HG03571 (cell line): Measurements from ENCODE around the gene ZNF793.

Source experiments
- ATAC-seq: cut with Tn5 transposase; IDR thresholded peaks from one replicate; pipeline ENCODE4 v1.9.1; 2021; ENCODE audit not compliant: unreplicated experiment

The ZNF793 gene

DNA sequence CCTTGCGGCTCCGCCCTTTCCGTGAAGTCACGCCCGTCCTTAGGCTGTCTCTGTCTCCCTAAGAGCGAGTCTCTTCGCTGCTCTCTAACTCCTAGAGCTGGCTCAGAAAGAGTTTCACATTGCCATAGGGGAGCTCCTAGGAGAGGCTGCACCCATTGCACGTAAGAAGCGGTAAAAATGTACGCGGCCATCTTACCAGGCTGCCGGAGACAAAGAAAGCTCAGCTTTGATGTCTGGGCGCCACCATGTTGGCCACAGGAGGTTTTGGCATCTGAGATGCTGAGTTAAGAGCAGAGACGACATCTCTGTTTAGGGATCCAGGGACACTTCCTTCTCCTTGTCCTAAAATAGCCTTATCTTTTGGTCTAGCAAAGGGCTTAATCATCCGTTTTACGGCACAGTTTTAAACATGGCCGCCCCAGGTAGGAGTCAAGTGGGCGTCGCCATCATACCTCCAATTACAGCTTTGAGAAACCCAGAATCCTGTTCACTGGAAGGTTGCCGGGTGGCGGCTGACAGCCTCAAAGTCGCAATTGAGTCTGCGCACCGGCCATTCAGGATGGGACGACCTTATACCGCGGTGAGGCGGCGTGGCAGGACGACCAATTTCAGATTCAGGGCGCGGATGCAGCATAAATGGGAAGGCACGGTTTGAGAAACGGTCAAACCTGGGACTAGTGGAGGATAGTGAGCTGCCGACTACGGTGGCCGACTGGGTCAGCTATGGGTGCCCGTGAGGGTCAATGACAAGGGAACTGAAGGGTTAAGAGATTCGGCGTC lies at the start of gene ZNF793:
TSS of gene ZNF793 (plus strand) at position 553 of the 780 bp plus-strand sequence. CDS start 16,501 bp downstream, outside the sequence.
- no peak for ATAC-seq

DNA sequence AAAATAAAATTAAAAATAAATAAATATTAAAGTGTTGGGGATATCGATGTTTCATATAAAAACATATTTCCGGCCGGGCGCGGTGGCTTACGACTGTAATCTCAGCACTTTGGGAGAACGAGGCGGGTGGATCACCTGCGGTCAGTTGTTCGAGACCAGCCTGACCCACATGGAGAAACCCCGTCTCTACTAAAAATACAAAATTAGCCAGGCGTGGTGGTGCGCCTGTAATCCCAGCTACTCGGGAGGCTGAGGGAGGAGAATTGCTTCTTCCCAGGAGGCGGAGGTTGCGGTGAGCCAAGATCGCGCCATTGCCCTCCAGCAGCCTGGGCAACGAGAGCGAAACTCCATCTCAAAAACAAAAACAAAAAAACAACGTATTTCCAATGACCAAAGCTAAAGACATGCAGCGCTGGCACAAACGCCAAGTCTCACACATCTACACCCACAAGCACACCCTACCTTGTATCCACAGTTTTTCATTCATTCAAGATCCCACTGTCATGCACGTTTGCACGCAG lies 40.4 kb upstream of the ZNF793 start:
- ATAC-seq = no peak

DNA sequence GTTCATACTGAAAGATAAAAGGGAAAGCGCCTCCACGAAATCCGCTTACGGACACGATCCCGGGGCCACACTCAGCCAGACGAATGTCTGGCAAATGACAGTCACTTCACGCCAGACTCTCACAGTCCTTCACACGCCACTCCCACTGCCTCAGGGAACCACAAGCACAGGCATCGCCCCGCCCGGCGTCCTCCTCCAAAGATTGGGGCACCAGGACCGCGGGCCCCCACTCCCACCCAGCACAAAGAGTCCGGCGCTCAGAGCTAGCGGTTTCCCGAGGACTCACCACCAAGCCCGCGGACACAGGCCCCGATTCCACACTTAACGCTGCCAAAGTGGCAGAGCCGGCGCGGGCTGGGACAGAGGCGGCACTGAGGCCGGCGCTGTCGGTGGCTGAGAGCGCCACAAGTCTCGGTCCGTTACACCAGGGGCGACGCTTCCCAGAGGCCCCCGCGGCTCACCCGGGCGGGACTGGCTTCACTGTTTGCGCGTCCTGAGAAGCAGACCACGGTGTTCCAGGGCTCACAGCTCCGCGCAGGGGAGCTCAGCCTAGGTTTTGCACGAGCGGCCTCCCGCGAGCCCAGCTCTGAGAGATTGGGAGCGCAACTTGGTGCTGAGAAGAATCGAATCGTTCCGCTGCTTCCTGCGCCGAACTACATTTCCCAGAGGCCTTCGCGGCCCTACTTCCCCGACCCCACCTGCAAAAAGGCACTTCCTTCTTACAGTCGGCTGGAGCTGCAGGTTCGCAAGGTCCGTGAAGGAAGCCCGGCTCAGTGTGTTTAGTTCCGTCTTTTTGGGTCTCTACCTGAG lies 39.7 kb upstream of the ZNF793 start, which contains the start of gene ZNF569:
TSS of gene ZNF569 (minus strand) at position 647 of the 810 bp plus-strand sequence. CDS start 22,523 bp downstream, outside the sequence.
- ATAC-seq = peak; percentile 58

DNA sequence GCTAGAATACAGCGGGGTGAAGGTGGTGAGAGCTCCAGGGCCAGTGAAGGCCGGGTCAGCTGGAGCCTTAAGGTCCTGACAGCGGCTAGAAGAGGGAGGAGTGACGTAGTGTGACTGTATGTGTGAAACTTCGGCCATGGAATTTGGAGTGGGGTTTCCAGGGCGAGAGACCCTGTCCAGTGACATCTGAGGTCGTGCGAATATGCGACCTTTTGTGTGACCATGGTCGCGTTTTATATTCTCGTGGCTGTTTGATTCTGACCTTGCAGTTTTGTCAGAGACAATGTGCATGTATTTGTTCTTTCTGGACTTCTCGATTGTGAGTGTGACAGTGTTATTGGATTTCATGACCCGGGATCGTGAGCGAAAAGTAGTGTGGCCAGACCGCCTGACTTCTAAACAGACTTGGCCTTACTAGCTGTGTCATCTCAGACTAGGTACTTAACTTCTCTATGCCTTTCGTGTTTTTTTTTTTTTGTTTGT lies 39.1 kb upstream of the ZNF793 start:
- no peak for ATAC-seq

DNA sequence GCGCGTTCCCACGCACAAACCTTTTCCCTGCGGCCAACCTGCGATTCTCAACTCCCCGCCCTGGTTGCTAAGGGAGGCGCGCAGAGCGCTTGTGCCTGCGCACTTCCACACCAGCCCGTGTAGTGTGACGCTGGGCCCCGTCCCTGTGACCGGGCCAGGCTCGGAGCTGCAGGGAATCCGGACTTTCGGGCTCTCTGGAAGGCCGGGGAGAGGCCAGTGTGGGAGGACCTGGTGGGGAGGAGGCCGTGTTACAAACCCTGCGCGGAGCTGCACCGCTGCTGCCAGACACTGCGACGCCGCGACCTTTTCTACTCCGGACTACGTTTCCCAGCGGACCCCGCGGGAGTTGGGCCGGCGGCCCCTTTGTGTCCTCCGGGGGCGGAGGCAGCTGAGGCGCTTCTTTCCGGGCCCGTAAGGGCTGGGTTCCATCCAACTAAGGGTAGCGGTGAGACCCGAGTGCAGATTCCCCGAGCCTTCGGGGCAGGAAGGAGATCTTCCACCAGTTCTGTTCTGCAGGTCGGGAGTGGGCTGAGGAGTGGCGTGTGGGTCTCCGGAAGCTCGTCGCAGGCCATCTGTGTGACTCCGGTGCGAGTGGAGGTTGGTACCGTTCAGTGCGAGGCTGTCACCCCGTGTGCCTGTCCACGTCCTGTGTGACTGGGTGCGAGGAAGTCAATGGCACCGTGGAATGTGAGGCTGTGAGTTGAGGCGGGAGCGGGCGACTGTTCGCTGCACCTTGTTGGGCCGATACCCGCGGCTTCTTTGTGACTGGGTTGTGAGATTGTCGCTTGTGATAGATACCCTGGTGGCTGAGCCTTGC lies 37.6 kb upstream of the ZNF793 start, which contains the start of gene ZNF570:
TSS of gene ZNF570 (plus strand) at position 396 of the 817 bp plus-strand sequence. CDS start 999 bp downstream, outside the sequence.
- peak; percentile 48 for ATAC-seq

DNA sequence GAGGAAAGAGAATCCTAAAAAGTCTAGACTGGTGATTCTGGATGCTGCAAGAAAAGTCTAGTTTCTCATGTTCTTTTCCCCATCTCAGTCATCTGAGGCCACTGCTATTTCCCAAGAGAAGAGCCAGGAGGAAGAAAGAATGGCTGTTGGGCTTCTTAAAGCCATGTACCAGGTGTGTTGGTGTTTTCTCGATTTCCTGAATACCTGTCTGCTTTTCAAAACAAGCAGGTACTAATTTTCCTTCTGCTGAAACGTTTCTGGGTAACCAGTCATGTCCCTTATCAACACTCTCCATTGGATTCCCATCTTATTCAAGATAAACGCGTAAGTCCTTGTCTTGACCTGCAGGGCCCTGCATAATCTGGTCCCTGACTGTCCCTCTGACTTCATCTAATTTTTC lies 36.5 kb upstream of the ZNF793 start:
- ATAC-seq = no peak

DNA sequence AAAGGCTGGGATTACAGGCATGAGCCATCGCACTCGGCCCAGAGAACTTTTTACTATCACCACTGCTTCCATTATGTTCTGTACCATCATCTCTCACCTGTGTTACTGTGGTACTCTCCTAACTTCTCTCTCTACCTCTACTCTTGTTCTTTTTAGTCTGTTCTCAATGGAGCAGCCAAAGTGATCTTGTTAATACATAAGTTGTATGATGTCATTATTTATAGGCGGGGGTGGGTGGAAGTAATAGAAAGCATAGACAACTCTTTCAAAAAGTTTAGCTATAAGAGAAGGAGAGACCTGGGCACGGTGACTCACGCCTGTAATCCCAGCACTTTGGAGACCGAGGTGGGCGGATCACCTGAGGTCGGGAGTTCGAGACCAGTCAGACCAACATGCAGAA lies 34.6 kb upstream of the ZNF793 start:
- no peak for ATAC-seq

DNA sequence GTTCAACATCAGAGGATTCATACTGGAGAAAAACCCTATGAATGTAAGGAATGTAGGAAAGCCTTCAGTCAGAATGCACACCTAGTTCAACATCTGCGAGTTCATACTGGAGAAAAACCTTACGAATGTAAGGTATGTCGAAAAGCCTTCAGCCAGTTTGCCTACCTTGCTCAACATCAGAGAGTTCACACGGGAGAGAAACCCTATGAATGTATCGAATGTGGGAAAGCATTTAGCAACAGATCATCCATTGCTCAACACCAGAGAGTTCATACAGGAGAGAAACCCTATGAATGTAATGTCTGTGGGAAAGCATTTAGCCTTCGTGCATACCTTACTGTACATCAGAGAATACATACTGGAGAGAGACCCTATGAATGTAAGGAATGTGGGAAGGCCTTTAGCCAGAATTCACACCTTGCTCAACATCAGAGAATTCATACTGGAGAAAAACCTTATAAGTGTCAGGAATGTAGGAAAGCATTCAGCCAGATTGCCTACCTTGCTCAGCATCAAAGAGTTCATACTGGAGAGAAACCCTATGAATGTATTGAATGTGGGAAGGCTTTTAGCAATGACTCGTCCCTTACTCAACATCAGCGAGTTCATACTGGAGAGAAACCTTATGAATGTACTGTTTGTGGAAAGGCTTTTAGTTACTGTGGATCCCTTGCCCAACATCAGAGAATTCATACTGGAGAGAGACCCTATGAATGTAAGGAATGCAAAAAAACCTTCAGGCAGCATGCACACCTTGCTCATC lies 22.2 kb upstream of the ZNF793 start:
- ATAC-seq = no peak

DNA sequence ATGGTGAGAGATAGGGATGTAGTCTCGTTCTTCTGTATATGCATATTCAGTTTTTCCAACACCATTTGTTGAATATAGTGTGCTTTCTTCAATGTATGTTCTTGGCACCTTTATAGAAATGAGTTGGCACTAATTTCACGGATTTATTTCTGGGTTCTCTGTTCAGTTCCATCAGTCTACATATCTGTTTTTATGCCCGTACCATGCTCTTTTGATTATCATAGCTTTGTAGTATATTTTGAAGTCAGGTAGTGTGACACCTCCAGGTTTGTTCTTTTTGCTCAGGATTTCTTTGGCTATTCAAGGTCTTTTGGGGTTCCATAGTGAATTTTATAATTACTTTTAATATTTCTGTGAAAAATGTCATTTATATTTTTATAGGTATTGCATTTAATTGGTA lies 14.5 kb upstream of the ZNF793 start:
- ATAC-seq = no peak

DNA sequence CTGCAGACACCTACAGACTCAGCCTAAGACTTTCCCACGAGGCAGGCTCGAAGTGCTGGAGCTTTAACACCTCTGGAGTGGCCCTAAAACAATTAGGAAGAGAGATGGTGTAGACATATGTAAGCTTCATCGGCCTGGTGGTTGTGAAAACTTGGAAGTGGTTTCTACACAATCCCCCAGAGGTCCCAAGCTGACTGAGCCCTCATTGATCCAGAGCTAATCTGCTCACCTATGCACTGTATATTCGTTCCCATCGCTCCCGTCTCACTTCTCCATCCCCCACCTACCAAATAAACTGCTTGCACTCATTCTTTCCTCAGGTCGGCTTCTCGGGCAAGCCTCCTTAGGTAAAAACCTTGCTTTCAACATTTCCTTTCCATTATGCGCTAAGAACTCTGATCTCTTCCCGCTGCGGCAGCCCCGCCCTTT lies 767 bp upstream of the ZNF793 start:
- ATAC-seq = no peak

DNA sequence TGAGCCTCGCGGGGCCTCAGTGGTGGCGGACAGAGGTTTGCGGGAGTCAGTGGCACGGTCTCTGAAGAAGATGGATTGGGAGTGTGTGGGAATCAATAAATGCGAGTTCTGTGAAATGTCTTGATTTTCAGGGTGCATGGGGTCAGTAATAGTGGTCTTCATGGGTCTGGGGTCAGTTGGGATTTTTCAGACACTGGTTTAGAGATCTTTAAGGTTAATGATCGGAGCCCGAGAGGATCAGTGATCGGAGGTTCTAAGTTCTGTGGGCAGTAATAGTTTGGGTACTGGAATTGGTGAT lies 377 bp downstream of the ZNF793 start:
- no peak for ATAC-seq

DNA sequence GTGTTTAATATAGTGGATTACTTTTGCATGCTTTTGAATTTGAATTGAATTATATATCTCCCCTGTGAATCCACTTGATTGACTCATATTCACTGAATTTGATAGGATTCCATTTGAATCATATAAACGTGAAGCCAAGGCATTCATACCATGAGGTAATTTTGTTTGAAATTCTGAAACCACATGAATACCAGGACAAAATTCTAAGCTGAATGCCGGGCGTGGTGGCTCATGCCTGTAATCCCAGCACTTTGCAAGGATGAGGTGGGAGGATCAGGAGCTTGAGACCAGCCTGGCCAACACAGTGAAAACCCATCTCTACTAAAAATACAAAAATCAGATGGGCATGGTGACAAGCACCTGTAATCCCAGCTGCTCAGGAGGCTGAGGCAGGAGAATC lies 4.4 kb downstream of the ZNF793 start:
- no peak for ATAC-seq

DNA sequence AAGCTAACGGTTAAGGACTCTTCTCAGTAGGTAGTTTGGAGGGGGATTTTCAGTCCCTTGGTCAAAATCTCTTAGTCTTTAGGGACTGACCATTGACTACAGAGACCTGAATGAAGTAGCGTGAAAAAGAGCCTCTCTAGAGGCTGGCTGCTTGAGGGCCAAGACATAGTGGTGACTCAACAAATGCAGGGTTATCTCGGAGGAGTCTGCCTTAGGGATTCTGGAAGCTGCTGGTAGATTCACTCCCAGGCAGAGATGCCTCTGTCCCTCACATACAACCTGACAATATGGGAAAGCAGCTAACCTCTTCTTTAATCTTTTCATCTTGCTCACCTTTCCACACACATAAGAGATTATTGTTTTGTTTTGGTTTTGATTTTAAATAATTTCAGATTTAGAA lies 5.1 kb downstream of the ZNF793 start:
- no peak for ATAC-seq

DNA sequence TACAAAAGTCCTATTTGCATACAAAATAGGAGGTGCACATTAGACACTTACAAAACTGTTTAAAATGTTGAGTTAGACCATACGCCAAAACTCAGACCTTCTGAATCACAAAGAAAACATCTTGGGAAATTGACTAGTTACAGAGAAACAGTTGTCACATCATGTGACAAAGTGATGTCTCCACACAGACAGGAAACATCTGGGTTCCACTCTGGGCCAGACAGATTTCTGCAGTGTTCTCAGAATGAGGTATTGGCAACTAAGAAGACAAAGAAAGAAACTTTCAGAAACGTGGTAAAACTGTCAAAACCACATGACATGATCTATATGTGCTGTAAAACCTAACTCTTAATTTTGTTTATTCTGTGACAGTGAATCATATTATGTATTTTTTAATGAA lies 6.7 kb downstream of the ZNF793 start:
- ATAC-seq = no peak

DNA sequence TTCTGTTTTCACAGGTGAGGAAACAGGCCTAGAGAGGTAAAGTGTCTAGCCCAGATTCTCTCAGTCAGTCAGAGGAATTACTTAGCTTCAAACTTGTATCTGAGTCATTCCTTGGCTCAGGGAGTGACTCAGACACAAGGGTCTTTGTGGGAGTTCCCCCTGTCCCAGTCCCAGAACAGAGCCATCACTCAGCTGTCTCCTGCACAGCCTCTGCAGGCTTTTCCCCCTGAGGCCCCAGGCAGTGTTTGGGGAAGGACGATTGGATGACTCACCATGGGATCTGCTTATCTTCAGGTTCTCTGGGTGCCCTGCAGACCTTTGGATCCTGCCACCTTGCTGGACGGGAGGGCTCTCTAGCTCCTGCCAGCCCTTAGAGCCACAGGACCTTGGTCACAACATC lies 13.2 kb downstream of the ZNF793 start:
- ATAC-seq = no peak

DNA sequence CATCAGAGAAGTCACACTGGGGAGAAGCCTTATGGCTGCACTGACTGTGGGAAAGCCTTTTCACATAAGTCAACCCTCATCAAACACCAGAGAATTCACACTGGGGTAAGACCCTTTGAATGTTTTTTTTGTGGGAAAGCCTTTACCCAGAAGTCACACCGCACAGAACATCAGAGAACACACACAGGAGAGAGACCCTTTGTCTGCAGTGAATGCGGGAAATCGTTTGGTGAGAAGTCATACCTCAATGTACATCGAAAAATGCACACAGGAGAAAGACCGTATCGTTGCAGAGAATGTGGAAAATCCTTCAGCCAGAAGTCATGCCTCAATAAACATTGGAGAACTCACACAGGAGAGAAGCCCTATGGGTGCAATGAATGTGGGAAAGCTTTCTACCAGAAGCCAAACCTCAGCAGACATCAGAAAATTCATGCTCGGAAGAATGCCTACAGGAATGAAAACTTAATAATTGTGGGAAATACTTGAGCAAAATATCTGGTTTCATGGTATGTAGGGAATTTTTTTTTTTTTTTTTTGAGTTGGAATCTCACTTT lies 30.7 kb downstream of the ZNF793 start:
- no peak for ATAC-seq

DNA sequence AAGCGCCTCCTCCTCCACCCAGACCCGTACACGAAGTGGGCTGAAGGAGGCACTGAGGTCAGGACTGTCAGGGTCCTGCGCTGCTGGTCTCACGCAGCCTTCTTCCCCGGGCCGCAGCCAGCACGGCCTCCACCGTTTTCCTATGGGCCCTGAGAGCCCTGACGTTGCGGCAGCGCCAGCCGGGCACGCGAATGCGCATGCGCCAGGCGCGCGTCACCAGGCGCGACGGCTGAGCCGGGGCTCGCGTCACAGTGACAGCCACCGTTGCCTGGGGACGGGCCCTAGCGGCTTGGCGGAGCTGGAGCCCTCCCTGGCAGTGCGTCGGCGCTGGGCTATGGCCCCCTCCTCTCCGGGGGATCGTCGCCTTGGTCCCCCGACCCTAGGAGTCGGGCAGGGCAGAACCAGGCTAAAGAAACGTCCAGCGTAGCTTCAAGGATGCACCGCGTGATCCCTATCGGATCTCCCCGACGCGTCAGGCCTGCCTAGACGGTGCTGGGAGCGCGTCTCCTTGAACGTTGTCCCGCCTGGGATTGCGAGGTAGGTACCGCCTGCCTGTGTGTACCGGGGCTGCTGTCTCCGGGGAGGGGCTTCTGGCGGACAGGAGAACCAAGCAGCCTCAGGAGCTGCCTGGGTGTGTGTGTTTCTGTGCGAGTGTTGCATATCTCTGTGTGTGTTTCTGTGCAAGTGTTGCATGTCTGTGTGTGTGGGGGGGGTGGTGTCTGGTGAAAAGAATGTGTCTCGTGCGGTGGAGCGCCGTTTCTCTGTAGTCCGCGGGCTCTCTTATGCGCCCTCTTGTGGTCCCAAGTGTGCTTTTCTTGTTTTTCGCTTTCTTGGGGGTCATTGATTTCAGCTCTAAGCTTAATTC lies 44.6 kb downstream of the ZNF793 start:
- no peak for ATAC-seq

DNA sequence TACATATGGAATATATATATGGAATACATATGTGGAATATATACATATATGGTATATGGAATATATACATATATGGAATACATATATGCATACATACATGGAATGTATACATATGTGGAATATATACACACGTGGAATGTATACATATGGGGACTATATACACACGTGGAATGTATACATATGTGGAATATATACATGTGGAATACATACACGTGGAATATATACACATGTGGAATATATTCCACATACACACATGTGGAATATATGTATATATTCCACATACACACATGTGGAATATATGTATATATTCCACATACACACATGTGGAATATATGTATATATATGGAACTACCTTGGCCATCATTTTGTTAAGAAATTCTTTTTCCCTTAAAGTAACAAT lies 56.8 kb downstream of the ZNF793 start:
- ATAC-seq = no peak
